Liver (tissue), 9 donors: Measurements from ENCODE around the gene ROBO4. TPM values are rescaled to one million over a fixed set of nuclear protein-coding genes. Genes with fewer than 3 reads are reported as not detected.

Experiments used
- DNase-seq: peaks from one replicate; pipeline ENCODE4 v3.0.0-alpha.2; 2017; ENCODE audit warnings: low spot score
- H3K27ac ChIP-seq, 2 donors: one replicate each; pipeline ENCODE4 v1.7.0; 2013; ENCODE audit warnings: inconsistent platforms in 2 of 2, low read length in 2 of 2, control low read depth in 1 of 2, low read depth in 1 of 2, mild to moderate bottlenecking in 1 of 2
- H3K27me3 ChIP-seq, 4 donors: one replicate each; pipeline versions ENCODE4 v1.6.1 to v1.7.0; 2013; ENCODE audit warnings: low read length in 3 of 4, inconsistent platforms in 1 of 4, mild to moderate bottlenecking in 1 of 4, moderate library complexity in 1 of 4; ENCODE audit not compliant: control insufficient read depth in 4 of 4, insufficient read depth in 4 of 4
- H3K36me3 ChIP-seq, 4 donors: one replicate each; pipeline versions ENCODE4 v1.6.1 to v1.7.0; 2013; ENCODE audit warnings: low read length in 3 of 4, mild to moderate bottlenecking in 3 of 4, low read depth in 1 of 4, moderate library complexity in 1 of 4; ENCODE audit not compliant: control insufficient read depth in 4 of 4, insufficient read depth in 3 of 4
- H3K4me1 ChIP-seq, 4 donors: one replicate each; pipeline versions ENCODE4 v1.6.1 to v1.7.0; 2013; ENCODE audit warnings: low read length in 3 of 4, mild to moderate bottlenecking in 3 of 4, moderate library complexity in 1 of 4; ENCODE audit not compliant: control insufficient read depth in 4 of 4, insufficient read depth in 4 of 4
- H3K4me3 ChIP-seq, 3 donors: one replicate each; pipeline versions ENCODE4 v1.6.1 to v1.7.0; 2013; ENCODE audit warnings: low read length in 3 of 3, control low read depth in 1 of 3, low read depth in 1 of 3, mild to moderate bottlenecking in 1 of 3
- H3K9ac ChIP-seq, 2 donors: one replicate each; pipeline ENCODE4 v1.7.0; 2013; ENCODE audit warnings: low read length in 2 of 2, mild to moderate bottlenecking in 2 of 2, moderate library complexity in 2 of 2, control low read depth in 1 of 2, low read depth in 1 of 2
- H3K9me3 ChIP-seq, 4 donors: one replicate each; pipeline versions ENCODE4 v1.6.1 to v1.7.0; 2013; ENCODE audit warnings: low read length in 3 of 4; ENCODE audit not compliant: control insufficient read depth in 4 of 4
- EGR1 ChIP-seq, 2 donors: IDR thresholded peaks; 2 replicates each; pipeline ENCODE4 v1.6.1; 2016 to 2018; ENCODE audit warnings: antibody characterized with exemption in 2 of 2, low read depth in 2 of 2
- FOXA1 ChIP-seq: IDR thresholded peaks from 2 replicates; pipeline ENCODE4 v1.6.1; 2016; ENCODE audit warnings: antibody characterized with exemption
- FOXA2 ChIP-seq: IDR thresholded peaks from 2 replicates; pipeline ENCODE4 v1.6.1; 2016; ENCODE audit warnings: antibody characterized with exemption
- GABPA ChIP-seq, 2 donors: IDR thresholded peaks in 1 of 2; conservative IDR thresholded peaks in 1 of 2; 2 replicates each; pipeline ENCODE4 v1.6.1; 2016; ENCODE audit warnings: antibody characterized with exemption in 2 of 2, mild to moderate bottlenecking in 1 of 2, moderate library complexity in 1 of 2
- HNF4A ChIP-seq, 2 donors: conservative IDR thresholded peaks; 2 replicates each; pipeline ENCODE4 v1.6.1; 2016; ENCODE audit warnings: antibody characterized with exemption in 2 of 2, mild to moderate bottlenecking in 2 of 2
- HNF4G ChIP-seq: IDR thresholded peaks from 2 replicates; pipeline ENCODE4 v1.6.1; 2016; ENCODE audit warnings: antibody characterized with exemption
- JUND ChIP-seq, 2 donors: IDR thresholded peaks; 2 replicates each; pipeline ENCODE4 v1.6.1; 2016; ENCODE audit warnings: antibody characterized with exemption in 2 of 2
- NR2F2 ChIP-seq: IDR thresholded peaks from 2 replicates; pipeline ENCODE4 v1.6.1; 2016; ENCODE audit warnings: antibody characterized with exemption
- RXRA ChIP-seq, 2 donors: IDR thresholded peaks; 2 replicates each; pipeline ENCODE4 v1.6.1; 2017 to 2018; ENCODE audit warnings: antibody characterized with exemption in 2 of 2, mild to moderate bottlenecking in 1 of 2
- SP1 ChIP-seq: IDR thresholded peaks from 2 replicates; pipeline ENCODE4 v1.6.1; 2018; ENCODE audit warnings: antibody characterized with exemption, mild to moderate bottlenecking
- TAF1 ChIP-seq: conservative IDR thresholded peaks from 2 replicates; pipeline ENCODE4 v1.6.1; 2016; ENCODE audit warnings: antibody characterized with exemption, mild to moderate bottlenecking
- YY1 ChIP-seq: IDR thresholded peaks from 2 replicates; pipeline ENCODE4 v1.6.1; 2016; ENCODE audit warnings: antibody characterized with exemption, mild to moderate bottlenecking
- WGBS: extraction: QIAGEN DNeasy Blood & Tissue Kit; methylation state at CpG from one replicate; pipeline ENCODE4 v1.1.7; 2013; 5-methylcytosine and 5-hydroxymethylcytosine counted together
- polyA plus RNA-seq, 2 donors: library from polyadenylated mRNA; stranded (reverse) in 1 of 2; unstranded in 1 of 2; fragments of 200-250 nt in 1 of 2; fragments of >200 nt in 1 of 2; fragmentation: Nextera tagmentation in 1 of 2; extraction: Ambion mirVana in 1 of 2; gene quantifications; one replicate each; pipeline versions ENCODE4 v1.2.1 to v1.2.3, GENCODE V29; 2013 to 2015
- total RNA-seq, 2 donors: library from RNA; depleted of rRNA; stranded (reverse); fragments of >200 nt; gene quantifications; one replicate each; pipeline ENCODE4 v1.2.3, GENCODE V29; 2014
- TF ChIP-seq, protein P1 (sequence below): fragments of 150-350 bp; IDR thresholded peaks from 2 replicates; pipeline ENCODE4 v1.5.1; 2017; ENCODE audit warnings: improper control_type of control experiment, low read depth, low read length; ENCODE audit not compliant: missing input control
- TF ChIP-seq, protein P2 (sequence below): IDR thresholded peaks from 2 replicates; pipeline ENCODE4 v1.6.1; 2016; ENCODE audit warnings: antibody characterized with exemption, mild to moderate bottlenecking
- TF ChIP-seq, protein P3 (sequence below): IDR thresholded peaks from 2 replicates; pipeline ENCODE4 v1.6.1; 2016; ENCODE audit warnings: antibody characterized with exemption
- TF ChIP-seq, protein P4 (sequence below): IDR thresholded peaks from 2 replicates; pipeline ENCODE4 v1.6.1; 2016; ENCODE audit warnings: antibody characterized with exemption
- TF ChIP-seq, protein P5 (sequence below): IDR thresholded peaks from 2 replicates; pipeline ENCODE4 v1.6.1; 2016; ENCODE audit warnings: antibody characterized with exemption
- donor health status: healthy.
- donor health status: healthy.
- donor health status: healthy.
- donor health status: healthy.
- donor health status: healthy.

ROBO4 gene
- total and polyA plus RNA-seq, 4 donors = 2.5 to 17.2 (median 7.6) TPM

DNA sequence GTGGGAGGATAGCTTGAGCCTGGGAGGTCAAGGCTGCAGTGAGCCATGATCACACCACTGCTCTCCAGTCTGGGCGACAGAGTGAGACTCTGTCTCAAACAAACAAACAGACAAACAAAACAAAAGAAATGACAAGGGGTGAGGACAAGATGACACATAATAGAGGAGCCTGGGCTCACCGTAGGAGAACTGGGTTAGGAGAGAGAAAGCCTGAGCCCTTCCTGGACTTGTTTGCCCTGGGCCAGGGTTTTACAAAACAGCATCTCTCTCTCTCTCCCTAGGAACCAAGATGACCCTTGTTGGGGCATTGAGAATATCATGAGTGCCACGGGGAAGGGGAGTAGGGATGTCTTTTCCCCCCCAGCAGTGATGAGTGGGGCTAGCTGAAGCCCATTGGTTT, 16.7 kb downstream of the ROBO4 start:
- 91% methylated on average over 3 of the region's 3 CpGs for WGBS
- H3K36me3 ChIP-seq = no peaks in the 10 kb centered on the region
- no peak overlapping the region for H3K27ac ChIP-seq
- H3K4me3 ChIP-seq = no peak overlapping the region
- DNase-seq = no peak
- TF ChIP-seq JUND (IDR thresholded peaks at IDR 0.05) (no peak), EGR1 (IDR thresholded peaks at IDR 0.05; ENCODE audit: low read depth in 2 of 2) (no peak), HNF4A (conservative IDR thresholded peaks at IDR 0.05) (no peak), HNF4G (no peak), TAF1 (no peak), RXRA (IDR thresholded peaks at IDR 0.05) (no peak), SP1 (no peak), NR2F2 (no peak), GABPA (IDR thresholded peaks at IDR 0.05 in 1 of 2, conservative IDR thresholded peaks at IDR 0.05 in 1 of 2) (no peak)
- TF ChIP-seq, protein P1, sequence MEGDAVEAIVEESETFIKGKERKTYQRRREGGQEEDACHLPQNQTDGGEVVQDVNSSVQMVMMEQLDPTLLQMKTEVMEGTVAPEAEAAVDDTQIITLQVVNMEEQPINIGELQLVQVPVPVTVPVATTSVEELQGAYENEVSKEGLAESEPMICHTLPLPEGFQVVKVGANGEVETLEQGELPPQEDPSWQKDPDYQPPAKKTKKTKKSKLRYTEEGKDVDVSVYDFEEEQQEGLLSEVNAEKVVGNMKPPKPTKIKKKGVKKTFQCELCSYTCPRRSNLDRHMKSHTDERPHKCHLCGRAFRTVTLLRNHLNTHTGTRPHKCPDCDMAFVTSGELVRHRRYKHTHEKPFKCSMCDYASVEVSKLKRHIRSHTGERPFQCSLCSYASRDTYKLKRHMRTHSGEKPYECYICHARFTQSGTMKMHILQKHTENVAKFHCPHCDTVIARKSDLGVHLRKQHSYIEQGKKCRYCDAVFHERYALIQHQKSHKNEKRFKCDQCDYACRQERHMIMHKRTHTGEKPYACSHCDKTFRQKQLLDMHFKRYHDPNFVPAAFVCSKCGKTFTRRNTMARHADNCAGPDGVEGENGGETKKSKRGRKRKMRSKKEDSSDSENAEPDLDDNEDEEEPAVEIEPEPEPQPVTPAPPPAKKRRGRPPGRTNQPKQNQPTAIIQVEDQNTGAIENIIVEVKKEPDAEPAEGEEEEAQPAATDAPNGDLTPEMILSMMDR = no peak
- TF ChIP-seq, protein P2, sequence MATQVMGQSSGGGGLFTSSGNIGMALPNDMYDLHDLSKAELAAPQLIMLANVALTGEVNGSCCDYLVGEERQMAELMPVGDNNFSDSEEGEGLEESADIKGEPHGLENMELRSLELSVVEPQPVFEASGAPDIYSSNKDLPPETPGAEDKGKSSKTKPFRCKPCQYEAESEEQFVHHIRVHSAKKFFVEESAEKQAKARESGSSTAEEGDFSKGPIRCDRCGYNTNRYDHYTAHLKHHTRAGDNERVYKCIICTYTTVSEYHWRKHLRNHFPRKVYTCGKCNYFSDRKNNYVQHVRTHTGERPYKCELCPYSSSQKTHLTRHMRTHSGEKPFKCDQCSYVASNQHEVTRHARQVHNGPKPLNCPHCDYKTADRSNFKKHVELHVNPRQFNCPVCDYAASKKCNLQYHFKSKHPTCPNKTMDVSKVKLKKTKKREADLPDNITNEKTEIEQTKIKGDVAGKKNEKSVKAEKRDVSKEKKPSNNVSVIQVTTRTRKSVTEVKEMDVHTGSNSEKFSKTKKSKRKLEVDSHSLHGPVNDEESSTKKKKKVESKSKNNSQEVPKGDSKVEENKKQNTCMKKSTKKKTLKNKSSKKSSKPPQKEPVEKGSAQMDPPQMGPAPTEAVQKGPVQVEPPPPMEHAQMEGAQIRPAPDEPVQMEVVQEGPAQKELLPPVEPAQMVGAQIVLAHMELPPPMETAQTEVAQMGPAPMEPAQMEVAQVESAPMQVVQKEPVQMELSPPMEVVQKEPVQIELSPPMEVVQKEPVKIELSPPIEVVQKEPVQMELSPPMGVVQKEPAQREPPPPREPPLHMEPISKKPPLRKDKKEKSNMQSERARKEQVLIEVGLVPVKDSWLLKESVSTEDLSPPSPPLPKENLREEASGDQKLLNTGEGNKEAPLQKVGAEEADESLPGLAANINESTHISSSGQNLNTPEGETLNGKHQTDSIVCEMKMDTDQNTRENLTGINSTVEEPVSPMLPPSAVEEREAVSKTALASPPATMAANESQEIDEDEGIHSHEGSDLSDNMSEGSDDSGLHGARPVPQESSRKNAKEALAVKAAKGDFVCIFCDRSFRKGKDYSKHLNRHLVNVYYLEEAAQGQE = no peak
- TF ChIP-seq, protein P3, sequence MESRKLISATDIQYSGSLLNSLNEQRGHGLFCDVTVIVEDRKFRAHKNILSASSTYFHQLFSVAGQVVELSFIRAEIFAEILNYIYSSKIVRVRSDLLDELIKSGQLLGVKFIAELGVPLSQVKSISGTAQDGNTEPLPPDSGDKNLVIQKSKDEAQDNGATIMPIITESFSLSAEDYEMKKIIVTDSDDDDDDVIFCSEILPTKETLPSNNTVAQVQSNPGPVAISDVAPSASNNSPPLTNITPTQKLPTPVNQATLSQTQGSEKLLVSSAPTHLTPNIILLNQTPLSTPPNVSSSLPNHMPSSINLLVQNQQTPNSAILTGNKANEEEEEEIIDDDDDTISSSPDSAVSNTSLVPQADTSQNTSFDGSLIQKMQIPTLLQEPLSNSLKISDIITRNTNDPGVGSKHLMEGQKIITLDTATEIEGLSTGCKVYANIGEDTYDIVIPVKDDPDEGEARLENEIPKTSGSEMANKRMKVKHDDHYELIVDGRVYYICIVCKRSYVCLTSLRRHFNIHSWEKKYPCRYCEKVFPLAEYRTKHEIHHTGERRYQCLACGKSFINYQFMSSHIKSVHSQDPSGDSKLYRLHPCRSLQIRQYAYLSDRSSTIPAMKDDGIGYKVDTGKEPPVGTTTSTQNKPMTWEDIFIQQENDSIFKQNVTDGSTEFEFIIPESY = no peak
- TF ChIP-seq, protein P4, sequence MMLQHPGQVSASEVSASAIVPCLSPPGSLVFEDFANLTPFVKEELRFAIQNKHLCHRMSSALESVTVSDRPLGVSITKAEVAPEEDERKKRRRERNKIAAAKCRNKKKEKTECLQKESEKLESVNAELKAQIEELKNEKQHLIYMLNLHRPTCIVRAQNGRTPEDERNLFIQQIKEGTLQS = no peak
- no peak overlapping the region for H3K9ac ChIP-seq
- H3K9me3 ChIP-seq = no peaks in the 10 kb centered on the region
- H3K4me1 ChIP-seq = peaks cover 0 to 24% (median 15%) of the 10 kb centered on the region in 4 donors
- no peaks in the 10 kb centered on the region for H3K27me3 ChIP-seq

DNA sequence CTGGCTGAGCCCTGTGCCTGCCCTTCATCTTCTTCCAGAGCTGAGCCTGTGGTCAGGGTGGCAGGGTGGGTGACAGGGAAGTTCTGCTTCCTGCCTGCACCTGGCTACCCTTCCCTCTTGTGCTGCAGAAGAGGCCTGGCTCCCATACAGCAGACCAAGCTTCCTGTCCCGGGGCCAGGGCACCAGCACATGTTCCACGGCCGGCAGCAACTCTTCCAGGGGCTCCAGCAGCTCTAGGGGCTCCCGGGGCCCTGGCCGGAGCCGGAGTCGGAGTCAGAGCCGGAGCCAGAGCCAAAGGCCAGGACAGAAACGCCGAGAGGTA, 17.4 kb downstream of the ROBO4 start:
- DNase-seq = no peak
- Histone ChIP-seq H3K27ac (no peak overlapping the region), H3K27me3 (no peaks in the 10 kb centered on the region), H3K4me3 (no peak overlapping the region), H3K36me3 (no peaks in the 10 kb centered on the region), H3K9me3 (no peaks in the 10 kb centered on the region), H3K9ac (no peak overlapping the region), H3K4me1 (peaks cover 0 to 30% (median 18%) of the 10 kb centered on the region in 4 donors)
- WGBS = 74% methylated on average over 10 of the region's 10 CpGs
- TF ChIP-seq FOXA1 = no peak
- TF ChIP-seq HNF4A (conservative IDR thresholded peaks at IDR 0.05) = no peak
- TF ChIP-seq GABPA (IDR thresholded peaks at IDR 0.05 in 1 of 2, conservative IDR thresholded peaks at IDR 0.05 in 1 of 2) = no peak
- TF ChIP-seq TAF1 = no peak
- TF ChIP-seq RXRA (IDR thresholded peaks at IDR 0.05) = no peak
- TF ChIP-seq SP1 = no peak
- TF ChIP-seq HNF4G = no peak
- TF ChIP-seq, protein P3 = no peak
- no peak for TF ChIP-seq YY1
- TF ChIP-seq, protein P1 = no peak
- TF ChIP-seq, protein P5, sequence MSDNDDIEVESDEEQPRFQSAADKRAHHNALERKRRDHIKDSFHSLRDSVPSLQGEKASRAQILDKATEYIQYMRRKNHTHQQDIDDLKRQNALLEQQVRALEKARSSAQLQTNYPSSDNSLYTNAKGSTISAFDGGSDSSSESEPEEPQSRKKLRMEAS = no peak
- TF ChIP-seq FOXA2 = no peak
